Mesenchymal stem cell (in vitro differentiated cells and primary cell): ENCODE results near the gene TMEM79.
A peak's percentile ranks its signal among the peaks of the same experiment; 100 is the strongest.

Experiments used
- DNase-seq: peaks from one replicate; pipeline ENCODE4 v3.0.0-alpha.2; 2013
- H2AFZ ChIP-seq: one replicate; pipeline ENCODE4 v1.6.1; 2013; ENCODE audit warnings: low read depth, mild to moderate bottlenecking, control low read depth, inconsistent platforms, low read length, moderate library complexity
- H2AK5ac ChIP-seq: 2 replicates; pipeline ENCODE4 v1.6.1; 2013; ENCODE audit warnings: low read length, moderate library complexity, mild to moderate bottlenecking, inconsistent platforms; ENCODE audit not compliant: severe bottlenecking
- H2BK120ac ChIP-seq: one replicate; pipeline ENCODE4 v1.6.1; 2013; ENCODE audit warnings: low read depth, mild to moderate bottlenecking, inconsistent platforms, low read length, moderate library complexity
- H2BK12ac ChIP-seq, 2 experiments: one replicate each; pipeline ENCODE4 v1.6.1; 2013; ENCODE audit warnings: inconsistent platforms in 2 of 2, low read length in 2 of 2, mild to moderate bottlenecking in 2 of 2, moderate library complexity in 2 of 2, control low read depth in 1 of 2
- H2BK15ac ChIP-seq: one replicate; pipeline ENCODE4 v1.6.1; 2013; ENCODE audit warnings: mild to moderate bottlenecking, low read depth, inconsistent platforms; ENCODE audit not compliant: poor library complexity, severe bottlenecking
- H2BK5ac ChIP-seq: 2 replicates; pipeline ENCODE4 v1.6.1; 2013; ENCODE audit warnings: low read depth, mild to moderate bottlenecking, low read length, control low read depth, inconsistent platforms; ENCODE audit not compliant: poor library complexity, severe bottlenecking
- H3K14ac ChIP-seq, 2 experiments: one replicate each; pipeline ENCODE4 v1.6.1; 2013; ENCODE audit warnings: inconsistent platforms in 2 of 2, low read length in 2 of 2, control low read depth in 1 of 2, mild to moderate bottlenecking in 1 of 2, moderate library complexity in 1 of 2
- H3K18ac ChIP-seq, 2 experiments: one replicate each; pipeline ENCODE4 v1.6.1; 2013; ENCODE audit warnings: inconsistent platforms in 2 of 2, low read length in 2 of 2, control low read depth in 1 of 2, low read depth in 1 of 2, mild to moderate bottlenecking in 1 of 2
- H3K23ac ChIP-seq, 2 experiments: one replicate each; pipeline ENCODE4 v1.6.1; 2013; ENCODE audit warnings: inconsistent platforms in 2 of 2, low read length in 2 of 2, mild to moderate bottlenecking in 2 of 2, moderate library complexity in 2 of 2, control low read depth in 1 of 2
- H3K27ac ChIP-seq: 2 replicates; pipeline ENCODE4 v1.5.1; 2013; ENCODE audit warnings: mild to moderate bottlenecking, moderate library complexity, low read length, control low read depth, inconsistent platforms; ENCODE audit not compliant: poor library complexity, severe bottlenecking
- H3K27me3 ChIP-seq, 2 experiments: 2 replicates each; pipeline versions ENCODE4 v1.6.1 to v1.7.0; 2013; ENCODE audit warnings: low read length in 2 of 2, mild to moderate bottlenecking in 2 of 2, moderate library complexity in 2 of 2, control low read depth in 1 of 2, inconsistent platforms in 1 of 2; ENCODE audit not compliant: control insufficient read depth in 1 of 2, insufficient read depth in 1 of 2
- H3K36me3 ChIP-seq, 2 experiments: 2 replicates each; pipeline versions ENCODE4 v1.6.1 to v1.7.0; 2013; ENCODE audit warnings: low read length in 2 of 2, control low read depth in 1 of 2, inconsistent platforms in 1 of 2, low read depth in 1 of 2, mild to moderate bottlenecking in 1 of 2; ENCODE audit not compliant: insufficient read depth in 2 of 2, control insufficient read depth in 1 of 2
- H3K4ac ChIP-seq, 2 experiments: one replicate each; pipeline ENCODE4 v1.6.1; 2013; ENCODE audit warnings: inconsistent platforms in 2 of 2, low read length in 2 of 2, mild to moderate bottlenecking in 2 of 2, moderate library complexity in 2 of 2, control low read depth in 1 of 2, low read depth in 1 of 2
- H3K4me1 ChIP-seq: 2 replicates; pipeline ENCODE4 v1.6.1; 2013; ENCODE audit warnings: low read depth, low read length, control low read depth; ENCODE audit not compliant: control insufficient read depth, insufficient read depth
- H3K4me2 ChIP-seq: 2 replicates; pipeline ENCODE4 v1.6.1; 2013; ENCODE audit warnings: low read length, mild to moderate bottlenecking, inconsistent platforms; ENCODE audit not compliant: poor library complexity, severe bottlenecking
- H3K4me3 ChIP-seq, 2 experiments: 2 replicates each; pipeline versions ENCODE4 v1.5.1 to v1.7.0; 2013; ENCODE audit warnings: low read length in 2 of 2, mild to moderate bottlenecking in 2 of 2, control low read depth in 1 of 2, low read depth in 1 of 2; ENCODE audit not compliant: insufficient read depth in 1 of 2
- H3K79me1 ChIP-seq: replicated peaks from 2 replicates; pipeline ENCODE4 v1.6.1; 2013; ENCODE audit warnings: mild to moderate bottlenecking, control low read depth, low read length, inconsistent platforms; ENCODE audit not compliant: poor library complexity, severe bottlenecking
- H3K9ac ChIP-seq: 2 replicates; pipeline ENCODE4 v1.7.0; 2013; ENCODE audit warnings: mild to moderate bottlenecking, low read length, moderate library complexity
- H3K9me3 ChIP-seq: 2 replicates; pipeline ENCODE4 v1.7.0; 2013; ENCODE audit warnings: mild to moderate bottlenecking, low read length; ENCODE audit not compliant: control insufficient read depth
- H4K8ac ChIP-seq: one replicate; pipeline ENCODE4 v1.6.1; 2013; ENCODE audit warnings: inconsistent platforms, mild to moderate bottlenecking, low read length, moderate library complexity
- H4K91ac ChIP-seq: one replicate; pipeline ENCODE4 v1.6.1; 2013; ENCODE audit warnings: mild to moderate bottlenecking, low read length, inconsistent platforms
- WGBS: methylation state at CpG from one replicate; pipeline ENCODE4 v1.1.7; 2013; ENCODE audit warnings: mixed read lengths; 5-methylcytosine and 5-hydroxymethylcytosine counted together

TMEM79 gene

GRCh38 chr1:156279837-156280236 lies 4.3 kb upstream of the TMEM79 start:
- DNase-seq, result no peak
- Histone ChIP-seq H4K8ac (no peak overlapping the region), H2BK15ac (no peak overlapping the region), H3K4me2 (no peak overlapping the region), H2BK5ac (no peak overlapping the region), H3K4me1 (peaks cover 9% of the 10 kb centered on the region), H3K9ac (no peak overlapping the region), H3K4me3 (no peak overlapping the region), H3K23ac (no peak overlapping the region), H2AK5ac (no peak overlapping the region), H3K27ac (no peak overlapping the region), H4K91ac (no peak overlapping the region), H2BK120ac (no peak overlapping the region), H3K36me3 (peaks cover 29 to 45% of the 10 kb centered on the region in 2 experiments), H2BK12ac (no peak overlapping the region), H2AFZ (no peak overlapping the region), H3K14ac (no peak overlapping the region), H3K27me3 (no peaks in the 10 kb centered on the region), H3K79me1 (peaks cover 24% of the 10 kb centered on the region), H3K9me3 (no peaks in the 10 kb centered on the region), H3K18ac (no peak overlapping the region), H3K4ac (no peak overlapping the region)
- WGBS, result 92% methylated on average over 1 of the region's 3 CpGs

DNA sequence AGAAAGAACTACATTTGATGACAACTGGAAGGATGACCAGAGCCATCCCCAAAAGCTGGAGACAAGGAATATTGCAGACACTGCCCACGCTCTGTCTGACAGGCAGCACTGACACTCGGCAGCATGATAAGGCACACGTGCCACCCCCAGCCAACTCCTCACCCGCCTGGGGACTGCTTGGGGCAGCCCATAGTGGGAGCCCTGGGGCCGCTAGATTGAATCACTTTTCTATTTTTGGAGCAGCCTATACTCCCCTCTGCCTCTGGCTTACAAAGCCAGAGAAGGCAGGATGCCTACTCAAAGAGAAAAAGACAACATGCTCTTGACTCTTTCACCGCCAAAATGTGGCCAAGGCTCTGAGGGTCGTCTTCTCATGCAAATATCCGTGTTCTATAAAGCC lies 2.8 kb upstream of the TMEM79 start:
- no peak overlapping the region for H3K14ac ChIP-seq
- peaks cover 25% of the 10 kb centered on the region for H3K79me1 ChIP-seq
- H3K9ac ChIP-seq, result peak overlapping the region; percentile 89
- H2BK12ac ChIP-seq, result no peak overlapping the region
- H2AFZ ChIP-seq, result no peak overlapping the region
- H3K18ac ChIP-seq, result no peak overlapping the region
- H3K27me3 ChIP-seq, result no peaks in the 10 kb centered on the region
- peaks cover 35 to 39% of the 10 kb centered on the region in 2 experiments for H3K36me3 ChIP-seq
- no peaks in the 10 kb centered on the region for H3K9me3 ChIP-seq
- H2BK15ac ChIP-seq, result no peak overlapping the region
- peak; percentile 74 for DNase-seq
- H3K4me1 ChIP-seq, result peaks cover 9% of the 10 kb centered on the region
- peak overlapping the region in 1 of 2 experiments; percentile 89 for H3K4me3 ChIP-seq
- H3K27ac ChIP-seq, result no peak overlapping the region
- H3K4ac ChIP-seq, result no peak overlapping the region
- no peak overlapping the region for H2AK5ac ChIP-seq
- peak overlapping the region; percentile 83 for H3K4me2 ChIP-seq
- H4K8ac ChIP-seq, result no peak overlapping the region
- H3K23ac ChIP-seq, result no peak overlapping the region
- 53% methylated on average over 8 of the region's 8 CpGs for WGBS
- no peak overlapping the region for H2BK120ac ChIP-seq
- H2BK5ac ChIP-seq, result no peak overlapping the region
- no peak overlapping the region for H4K91ac ChIP-seq

GRCh38 chr1:156281693-156282478 lies 2.2 kb upstream of the TMEM79 start:
- DNase-seq, result peak; percentile 30
- no peak overlapping the region for H2AFZ ChIP-seq
- WGBS, result 18% methylated on average over 22 of the region's 22 CpGs

GRCh38 chr1:156282479-156283222 lies 1.5 kb upstream of the TMEM79 start, which contains the start of gene SMG5:
TSS of gene SMG5 (minus strand) at chr1:156282825. CDS start at chr1:156282680, 145 bp downstream.
- WGBS, result under 1% methylated on average over 50 of the region's 50 CpGs
- peaks cover 30 to 32% of the 10 kb centered on the region in 2 experiments for H3K36me3 ChIP-seq
- peak within 1 kb of the TSS; percentile 66 for H3K27ac ChIP-seq

More at GRCh38 chr1:156281693-156282478, 2.2 kb upstream of the TMEM79 start:
- H2BK120ac ChIP-seq, result no peak overlapping the region
- H2AK5ac ChIP-seq, result peak overlapping the region; percentile 37
- no peaks in the 10 kb centered on the region for H3K27me3 ChIP-seq
- peak overlapping the region; percentile 10 for H3K27ac ChIP-seq
- H3K4me2 ChIP-seq, result peak overlapping the region; percentile 83
- no peak overlapping the region for H4K91ac ChIP-seq
- no peak overlapping the region for H2BK15ac ChIP-seq
- peak overlapping the region; percentile 89 for H3K9ac ChIP-seq
- peak overlapping the region in 1 of 2 experiments; percentile 71 for H3K4ac ChIP-seq
- H2BK12ac ChIP-seq, result no peak overlapping the region
- no peak overlapping the region for H4K8ac ChIP-seq
- H3K23ac ChIP-seq, result no peak overlapping the region
- H3K4me3 ChIP-seq, result peak overlapping the region; percentile 89
- H3K9me3 ChIP-seq, result no peaks in the 10 kb centered on the region
- H3K79me1 ChIP-seq, result peaks cover 25% of the 10 kb centered on the region
- no peak overlapping the region for H2BK5ac ChIP-seq
- H3K4me1 ChIP-seq, result peaks cover 9% of the 10 kb centered on the region
- H3K36me3 ChIP-seq, result peaks cover 37% of the 10 kb centered on the region in 2 experiments
- H3K14ac ChIP-seq, result peak overlapping the region in 1 of 2 experiments; percentile 31
- peak overlapping the region in 1 of 2 experiments; percentile 79 for H3K18ac ChIP-seq

More at GRCh38 chr1:156282479-156283222, 1.5 kb upstream of the TMEM79 start, which contains the start of gene SMG5:
- Histone ChIP-seq H2BK5ac (peak within 1 kb of the TSS; percentile 66), H3K23ac (no peak within 1 kb of the TSS), H3K9me3 (no peaks in the 10 kb centered on the region), H3K4me1 (peaks cover 9% of the 10 kb centered on the region), H3K14ac (peak within 1 kb of the TSS; percentile 60 to 97), H3K18ac (peak within 1 kb of the TSS; percentile 88 to 89), H3K4ac (peak within 1 kb of the TSS; percentile 75 to 81), H3K79me1 (peaks cover 21% of the 10 kb centered on the region), H3K4me3 (peak within 1 kb of the TSS; percentile 89), H2AFZ (peak within 1 kb of the TSS; percentile 89), H4K91ac (peak within 1 kb of the TSS; percentile 87), H2AK5ac (peak within 1 kb of the TSS; percentile 37), H3K27me3 (no peaks in the 10 kb centered on the region), H3K4me2 (peak within 1 kb of the TSS; percentile 83), H2BK120ac (peak within 1 kb of the TSS; percentile 68), H2BK15ac (peak within 1 kb of the TSS; percentile 94), H3K9ac (peak within 1 kb of the TSS; percentile 89), H4K8ac (peak within 1 kb of the TSS; percentile 90), H2BK12ac (no peak within 1 kb of the TSS)
- peak; percentile 99 for DNase-seq
